ENCODE data around the gene VSIG4.

DNA sequence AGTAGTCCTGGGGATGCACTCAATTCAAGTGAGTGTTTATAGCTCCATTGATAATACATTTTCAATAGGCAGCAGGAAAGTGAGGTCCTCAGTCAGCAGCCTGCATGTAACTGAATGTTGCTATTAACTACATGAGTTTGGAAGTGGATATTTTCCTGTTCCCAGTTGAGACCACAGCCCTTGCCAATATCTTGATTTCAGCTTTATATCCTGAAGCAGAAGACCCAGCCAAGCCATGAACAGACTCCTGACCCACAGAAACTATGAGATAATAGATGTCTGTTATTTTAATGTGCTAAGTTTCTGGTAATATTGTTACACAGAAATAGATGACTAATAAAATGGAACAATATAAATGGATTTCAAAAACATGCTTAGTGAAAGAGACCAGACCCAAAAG lies 63.7 kb downstream of the VSIG4 start:
- TF ChIP-seq POLR2A (IDR thresholded peaks at IDR 0.05), result no peak
- no peak for TF ChIP-seq CTCF (IDR thresholded peaks at IDR 0.05)

Data from thyroid gland (tissue), 4 donors.